HepG2 (cell line): ENCODE data around the gene TSR1. TPM values are rescaled to one million over a fixed set of nuclear protein-coding genes. Genes with fewer than 3 reads are reported as not detected.

Source experiments
- CBX2 ChIP-seq, 2 experiments: fragments of 200-600 bp in 1 of 2; sonication (generic); formaldehyde crosslinking in 1 of 2; IDR thresholded peaks; 2 replicates each; pipeline versions ENCODE4 v1.7.0 to v1.8.1; 2018 to 2022; ENCODE audit warnings: low read depth in 2 of 2, low read length in 1 of 2, mild to moderate bottlenecking in 1 of 2, missing genetic modification reagents in 1 of 2
- ISX ChIP-seq: sonication (generic); formaldehyde crosslinking; conservative IDR thresholded peaks from 2 replicates; pipeline ENCODE4 v1.5.0; 2020; ENCODE audit warnings: missing genetic modification reagents
- KDM5B ChIP-seq: sonication (generic); formaldehyde crosslinking; IDR thresholded peaks from 2 replicates; pipeline ENCODE4 v1.4.0; 2020; ENCODE audit warnings: missing genetic modification reagents, mild to moderate bottlenecking, borderline replicate concordance
- PTBP1 ChIP-seq: fragments of 200-400 bp; formaldehyde crosslinking; IDR thresholded peaks from 2 replicates; pipeline ENCODE4 v1.6.1; 2018; ENCODE audit warnings: low read length, low read depth; ENCODE audit not compliant: poor library complexity, severe bottlenecking
- RORA ChIP-seq: sonication (generic); formaldehyde crosslinking; IDR thresholded peaks from 2 replicates; pipeline ENCODE4 v1.5.0; 2020; ENCODE audit warnings: mild to moderate bottlenecking, missing genetic modification reagents, moderate library complexity
- SOX13 ChIP-seq, 3 experiments: fragments of 450-650 bp in 1 of 3; sonication (generic) in 1 of 3; formaldehyde crosslinking in 1 of 3; IDR thresholded peaks in 2 of 3; conservative IDR thresholded peaks in 1 of 3; 2 replicates each; pipeline versions ENCODE4 v1.5.0 to v1.6.1; 2016 to 2020; ENCODE audit warnings: antibody characterized with exemption in 1 of 3, mild to moderate bottlenecking in 1 of 3, missing compliant biosample characterization in 1 of 3, missing genetic modification reagents in 1 of 3, moderate library complexity in 1 of 3
- TERF1 ChIP-seq: sonication (generic); formaldehyde crosslinking; IDR thresholded peaks from 2 replicates; pipeline ENCODE4 v1.8.0; 2022; ENCODE audit warnings: mild to moderate bottlenecking, missing genetic modification reagents, moderate library complexity
- ZFP36L1 ChIP-seq: sonication (generic); formaldehyde crosslinking; IDR thresholded peaks from 2 replicates; pipeline ENCODE4 v1.8.0; 2022; ENCODE audit warnings: mild to moderate bottlenecking, missing genetic modification reagents, moderate library complexity
- ZNF3 ChIP-seq: IDR thresholded peaks from 2 replicates; pipeline ENCODE4 v1.7.0; 2017; ENCODE audit warnings: inconsistent platforms
- ZNF33B ChIP-seq: sonication (generic); formaldehyde crosslinking; IDR thresholded peaks from 2 replicates; pipeline ENCODE4 v1.5.1; 2020; ENCODE audit warnings: mild to moderate bottlenecking, missing genetic modification reagents
- ZNF34 ChIP-seq: sonication (generic); formaldehyde crosslinking; IDR thresholded peaks from 2 replicates; pipeline ENCODE4 v1.4.0; 2020; ENCODE audit warnings: mild to moderate bottlenecking, missing genetic modification reagents, borderline replicate concordance
- ZNF605 ChIP-seq: sonication (generic); formaldehyde crosslinking; IDR thresholded peaks from 2 replicates; pipeline ENCODE4 v1.8.0; 2022; ENCODE audit warnings: mild to moderate bottlenecking, missing genetic modification reagents
- ZNF761 ChIP-seq: sonication (generic); formaldehyde crosslinking; conservative IDR thresholded peaks from 2 replicates; pipeline ENCODE4 v1.4.0; 2020; ENCODE audit warnings: mild to moderate bottlenecking, missing genetic modification reagents
- ZNF781 ChIP-seq: sonication (generic); formaldehyde crosslinking; IDR thresholded peaks from 2 replicates; pipeline ENCODE4 v1.5.1; 2020; ENCODE audit warnings: borderline replicate concordance, mild to moderate bottlenecking, missing genetic modification reagents; ENCODE audit errors: not compliant biosample characterization
- polyA plus RNA-seq, 8 experiments: library from polyadenylated mRNA; depleted of rRNA in 3 of 8; stranded (reverse) in 7 of 8; unstranded in 1 of 8; fragments of >200 nt; fragmentation: Illumina TruSeq in 4 of 8; extraction: Trizol in 4 of 8; gene quantifications; 2 replicates each; pipeline versions ENCODE4 v1.2.1 to v1.2.3, GENCODE V29; 2011 to 2016; ENCODE audit warnings: low read depth in 4 of 8, missing spikeins in 1 of 8, mixed read lengths in 1 of 8; ENCODE audit not compliant: insufficient read depth in 1 of 8
- total RNA-seq, 5 experiments: library from RNA; depleted of rRNA; stranded (reverse); fragments of >200 nt; fragmentation: Illumina TruSeq; extraction: Trizol; gene quantifications; 2 replicates each; pipeline ENCODE4 v1.2.3, GENCODE V29; 2016; ENCODE audit warnings: low read depth in 1 of 5
- TF ChIP-seq, protein P1 (sequence below), 2 experiments: sonication (generic) in 1 of 2; formaldehyde crosslinking in 1 of 2; IDR thresholded peaks; 2 replicates each; pipeline versions ENCODE4 v1.4.0 to v1.6.1; 2016 to 2020; ENCODE audit warnings: borderline replicate concordance in 1 of 2, low read depth in 1 of 2, mild to moderate bottlenecking in 1 of 2, missing genetic modification reagents in 1 of 2
- TF ChIP-seq, protein P2 (sequence below): sonication (generic); formaldehyde crosslinking; IDR thresholded peaks from 2 replicates; pipeline ENCODE4 v1.4.0; 2020; ENCODE audit warnings: low read depth, mild to moderate bottlenecking, missing genetic modification reagents
- TF ChIP-seq, protein P3 (sequence below): sonication (generic); formaldehyde crosslinking; IDR thresholded peaks from 2 replicates; pipeline ENCODE4 v1.4.0; 2020; ENCODE audit warnings: missing genetic modification reagents, borderline replicate concordance

TSR1 gene
- total and polyA plus RNA-seq, 2 of the 13 experiments (the other 11 are each of a cell fraction or from before 2014, with no cell fraction given): 7.1 to 65.8 TPM

GRCh38 chr17:2335726-2336214 is 487 bp downstream of the TSR1 start (continued):
- TF ChIP-seq, protein P1, sequence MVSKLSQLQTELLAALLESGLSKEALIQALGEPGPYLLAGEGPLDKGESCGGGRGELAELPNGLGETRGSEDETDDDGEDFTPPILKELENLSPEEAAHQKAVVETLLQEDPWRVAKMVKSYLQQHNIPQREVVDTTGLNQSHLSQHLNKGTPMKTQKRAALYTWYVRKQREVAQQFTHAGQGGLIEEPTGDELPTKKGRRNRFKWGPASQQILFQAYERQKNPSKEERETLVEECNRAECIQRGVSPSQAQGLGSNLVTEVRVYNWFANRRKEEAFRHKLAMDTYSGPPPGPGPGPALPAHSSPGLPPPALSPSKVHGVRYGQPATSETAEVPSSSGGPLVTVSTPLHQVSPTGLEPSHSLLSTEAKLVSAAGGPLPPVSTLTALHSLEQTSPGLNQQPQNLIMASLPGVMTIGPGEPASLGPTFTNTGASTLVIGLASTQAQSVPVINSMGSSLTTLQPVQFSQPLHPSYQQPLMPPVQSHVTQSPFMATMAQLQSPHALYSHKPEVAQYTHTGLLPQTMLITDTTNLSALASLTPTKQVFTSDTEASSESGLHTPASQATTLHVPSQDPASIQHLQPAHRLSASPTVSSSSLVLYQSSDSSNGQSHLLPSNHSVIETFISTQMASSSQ (IDR thresholded peaks at IDR 0.05; ENCODE audit: low read depth): no peak
- TF ChIP-seq, protein P1 (CRISPR knock-in tag; IDR thresholded peaks at IDR 0.05; ENCODE audit: borderline replicate concordance): 0 out of 2 replicates have a peak, but pooled peaks have one; percentile 2
- TF ChIP-seq SOX13 (IDR thresholded peaks at IDR 0.05) (no peak), SOX13 (CRISPR knock-in tag; conservative IDR thresholded peaks at IDR 0.05 in 1 of 2, IDR thresholded peaks at IDR 0.05 in 1 of 2) (no peak), ZNF605 (CRISPR knock-in tag) (no peak), ISX (CRISPR knock-in tag) (no peak), KDM5B (CRISPR knock-in tag) (no peak), ZNF34 (CRISPR knock-in tag) (peak; percentile 2; the same call in 1 of the 2 replicates), ZNF761 (CRISPR knock-in tag) (0 out of 2 replicates have a peak, but pooled peaks have one; percentile 17), ZNF3 (CRISPR knock-in tag) (no peak), PTBP1 (no peak), TERF1 (CRISPR knock-in tag) (0 out of 2 replicates have a peak, but pooled peaks have one; percentile 57), ZNF781 (no peak), ZNF33B (no peak), ZFP36L1 (CRISPR knock-in tag) (no peak), CBX2 (IDR thresholded peaks at IDR 0.05; ENCODE audit: low read depth, low read length) (no peak), CBX2 (CRISPR knock-in tag; IDR thresholded peaks at IDR 0.05; ENCODE audit: low read depth) (no peak), RORA (CRISPR knock-in tag) (no peak)
- TF ChIP-seq, protein P2, sequence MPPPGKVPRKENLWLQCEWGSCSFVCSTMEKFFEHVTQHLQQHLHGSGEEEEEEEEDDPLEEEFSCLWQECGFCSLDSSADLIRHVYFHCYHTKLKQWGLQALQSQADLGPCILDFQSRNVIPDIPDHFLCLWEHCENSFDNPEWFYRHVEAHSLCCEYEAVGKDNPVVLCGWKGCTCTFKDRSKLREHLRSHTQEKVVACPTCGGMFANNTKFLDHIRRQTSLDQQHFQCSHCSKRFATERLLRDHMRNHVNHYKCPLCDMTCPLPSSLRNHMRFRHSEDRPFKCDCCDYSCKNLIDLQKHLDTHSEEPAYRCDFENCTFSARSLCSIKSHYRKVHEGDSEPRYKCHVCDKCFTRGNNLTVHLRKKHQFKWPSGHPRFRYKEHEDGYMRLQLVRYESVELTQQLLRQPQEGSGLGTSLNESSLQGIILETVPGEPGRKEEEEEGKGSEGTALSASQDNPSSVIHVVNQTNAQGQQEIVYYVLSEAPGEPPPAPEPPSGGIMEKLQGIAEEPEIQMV (CRISPR knock-in tag): no peak
- TF ChIP-seq, protein P3, sequence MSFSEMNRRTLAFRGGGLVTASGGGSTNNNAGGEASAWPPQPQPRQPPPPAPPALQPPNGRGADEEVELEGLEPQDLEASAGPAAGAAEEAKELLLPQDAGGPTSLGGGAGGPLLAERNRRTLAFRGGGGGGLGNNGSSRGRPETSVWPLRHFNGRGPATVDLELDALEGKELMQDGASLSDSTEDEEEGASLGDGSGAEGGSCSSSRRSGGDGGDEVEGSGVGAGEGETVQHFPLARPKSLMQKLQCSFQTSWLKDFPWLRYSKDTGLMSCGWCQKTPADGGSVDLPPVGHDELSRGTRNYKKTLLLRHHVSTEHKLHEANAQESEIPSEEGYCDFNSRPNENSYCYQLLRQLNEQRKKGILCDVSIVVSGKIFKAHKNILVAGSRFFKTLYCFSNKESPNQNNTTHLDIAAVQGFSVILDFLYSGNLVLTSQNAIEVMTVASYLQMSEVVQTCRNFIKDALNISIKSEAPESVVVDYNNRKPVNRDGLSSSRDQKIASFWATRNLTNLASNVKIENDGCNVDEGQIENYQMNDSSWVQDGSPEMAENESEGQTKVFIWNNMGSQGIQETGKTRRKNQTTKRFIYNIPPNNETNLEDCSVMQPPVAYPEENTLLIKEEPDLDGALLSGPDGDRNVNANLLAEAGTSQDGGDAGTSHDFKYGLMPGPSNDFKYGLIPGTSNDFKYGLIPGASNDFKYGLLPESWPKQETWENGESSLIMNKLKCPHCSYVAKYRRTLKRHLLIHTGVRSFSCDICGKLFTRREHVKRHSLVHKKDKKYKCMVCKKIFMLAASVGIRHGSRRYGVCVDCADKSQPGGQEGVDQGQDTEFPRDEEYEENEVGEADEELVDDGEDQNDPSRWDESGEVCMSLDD (CRISPR knock-in tag): no peak
